22Rv1 (cell line): Measurements from ENCODE around the gene PKP2.

Experiments
- H3K27ac ChIP-seq: fragments of 450-650 bp; 2 replicates; pipeline ENCODE4 v1.5.1; 2017
- ZFX ChIP-seq: fragments of 450-650 bp; IDR thresholded peaks from 2 replicates; pipeline ENCODE4 v1.6.1; 2017; ENCODE audit warnings: antibody characterized with exemption, borderline replicate concordance
- TF ChIP-seq, protein P1 (sequence below): fragments of 450-650 bp; IDR thresholded peaks from 2 replicates; pipeline ENCODE4 v1.5.1; 2017; ENCODE audit warnings: mild to moderate bottlenecking

The PKP2 gene

DNA sequence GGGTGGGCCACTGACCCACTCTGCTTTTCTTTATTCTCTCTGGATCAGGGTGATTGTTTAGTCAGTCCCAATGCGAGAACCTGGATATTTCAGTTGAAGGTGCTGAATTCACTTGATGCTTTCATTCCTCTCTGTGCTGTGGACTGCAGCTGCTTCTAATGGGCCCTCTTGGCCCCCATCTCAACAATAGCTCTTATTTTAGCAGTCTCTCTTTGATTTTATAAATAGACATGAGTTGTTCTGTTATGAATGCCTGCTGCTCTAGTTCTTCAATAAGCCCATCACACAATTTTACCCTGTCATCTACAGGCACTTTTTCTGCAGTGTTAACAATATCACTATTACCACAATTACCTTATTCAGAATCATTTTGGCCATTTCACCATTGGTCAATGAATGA lies 86.7 kb downstream of the PKP2 start:
- H3K27ac ChIP-seq, result no peak overlapping the region
- no peak for TF ChIP-seq ZFX
- TF ChIP-seq, protein P1, sequence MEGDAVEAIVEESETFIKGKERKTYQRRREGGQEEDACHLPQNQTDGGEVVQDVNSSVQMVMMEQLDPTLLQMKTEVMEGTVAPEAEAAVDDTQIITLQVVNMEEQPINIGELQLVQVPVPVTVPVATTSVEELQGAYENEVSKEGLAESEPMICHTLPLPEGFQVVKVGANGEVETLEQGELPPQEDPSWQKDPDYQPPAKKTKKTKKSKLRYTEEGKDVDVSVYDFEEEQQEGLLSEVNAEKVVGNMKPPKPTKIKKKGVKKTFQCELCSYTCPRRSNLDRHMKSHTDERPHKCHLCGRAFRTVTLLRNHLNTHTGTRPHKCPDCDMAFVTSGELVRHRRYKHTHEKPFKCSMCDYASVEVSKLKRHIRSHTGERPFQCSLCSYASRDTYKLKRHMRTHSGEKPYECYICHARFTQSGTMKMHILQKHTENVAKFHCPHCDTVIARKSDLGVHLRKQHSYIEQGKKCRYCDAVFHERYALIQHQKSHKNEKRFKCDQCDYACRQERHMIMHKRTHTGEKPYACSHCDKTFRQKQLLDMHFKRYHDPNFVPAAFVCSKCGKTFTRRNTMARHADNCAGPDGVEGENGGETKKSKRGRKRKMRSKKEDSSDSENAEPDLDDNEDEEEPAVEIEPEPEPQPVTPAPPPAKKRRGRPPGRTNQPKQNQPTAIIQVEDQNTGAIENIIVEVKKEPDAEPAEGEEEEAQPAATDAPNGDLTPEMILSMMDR, result no peak

DNA sequence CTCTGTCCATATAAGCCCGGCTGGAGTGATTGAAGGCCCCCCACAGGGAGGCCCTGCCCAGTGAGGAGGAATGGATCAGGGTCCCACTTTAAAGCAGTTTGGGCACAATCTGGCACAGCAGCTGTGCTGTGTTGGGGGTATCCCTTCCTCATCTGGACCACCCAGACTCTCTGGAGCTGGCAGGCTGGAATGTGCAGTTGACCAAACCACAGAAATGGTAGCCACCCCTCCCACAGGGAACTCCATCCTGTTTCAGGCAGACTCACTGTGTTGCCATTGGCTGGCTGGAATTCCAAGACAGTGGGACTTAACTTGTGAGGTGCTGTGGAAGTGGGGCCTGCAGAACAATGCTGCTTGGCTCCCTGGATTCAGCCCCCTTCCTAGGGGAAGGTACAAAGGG lies 87.4 kb downstream of the PKP2 start:
- H3K27ac ChIP-seq, result no peak overlapping the region
- no peak for TF ChIP-seq ZFX
- TF ChIP-seq, protein P1, result no peak

GRCh38 chr12:32804301-32804700 lies 92.3 kb downstream of the PKP2 start:
- TF ChIP-seq, protein P1, result no peak
- TF ChIP-seq ZFX, result no peak
- H3K27ac ChIP-seq, result no peak overlapping the region

- no peak overlapping the region for H3K27ac ChIP-seq
- TF ChIP-seq, protein P1, result no peak
- no peak for TF ChIP-seq ZFX
These were observed 95.2 kb downstream of the PKP2 start for GRCh38 chr12:32801269-32801980.

DNA sequence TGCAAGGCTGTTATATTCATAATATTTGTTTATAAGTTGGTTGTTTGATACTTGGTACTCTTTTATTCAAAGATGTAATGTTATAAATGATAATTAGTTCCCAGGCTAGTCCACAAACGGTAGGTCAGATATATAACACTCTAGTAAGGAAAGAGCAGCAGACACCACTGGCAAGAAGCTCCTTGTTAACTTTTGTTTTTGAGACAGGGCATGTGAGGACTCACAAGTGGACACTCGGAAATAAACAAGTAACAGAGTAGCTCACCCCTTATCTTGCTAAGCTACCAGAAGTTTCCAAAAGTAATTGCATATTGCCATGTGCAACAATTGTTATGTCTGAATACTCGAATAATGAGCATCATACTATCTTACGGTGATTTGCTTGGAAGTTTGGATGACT lies 102.3 kb downstream of the PKP2 start:
- no peak overlapping the region for H3K27ac ChIP-seq
- TF ChIP-seq, protein P1, result no peak
- TF ChIP-seq ZFX, result no peak

GRCh38 chr12:32789916-32790315 lies 106.7 kb downstream of the PKP2 start:
- TF ChIP-seq ZFX, result no peak
- TF ChIP-seq, protein P1, result no peak
- no peak overlapping the region for H3K27ac ChIP-seq

- TF ChIP-seq ZFX, result no peak
- TF ChIP-seq, protein P1, result no peak
These were observed 107.1 kb downstream of the PKP2 start for GRCh38 chr12:32789446-32789845.

More at GRCh38 chr12:32789446-32789845, 107.1 kb downstream of the PKP2 start:
- no peak overlapping the region for H3K27ac ChIP-seq
